Measurements from ENCODE around the gene EID1.

The EID1 gene

GRCh38 chr15:48915861-48916260 is 37.9 kb downstream of the EID1 start:
- ChIA-PET CTCF (no interaction called here), POLR2A (interaction anchor here (3.5 kb wide), 1 partner anchor 38 kb away, joined by 12 read pairs; the partner anchor contains the start of gene EID1)
- DNase-seq (ENCODE audit: extremely low spot score): no peak
- TF ChIP-seq L3MBTL2 (conservative IDR thresholded peaks at IDR 0.05) (no peak), SUZ12 (IDR thresholded peaks at IDR 0.05) (no peak), HDGF (IDR thresholded peaks at IDR 0.05; ENCODE audit: borderline replicate concordance) (no peak), LEF1 (IDR thresholded peaks at IDR 0.05; ENCODE audit: borderline replicate concordance) (no peak), FOXA1 (IDR thresholded peaks at IDR 0.05) (no peak), PKNOX1 (IDR thresholded peaks at IDR 0.05) (no peak), NFRKB (IDR thresholded peaks at IDR 0.05) (no peak)

- no peak for DNase-seq (ENCODE audit: extremely low spot score)
- ChIA-PET CTCF (interaction anchor here (0.8 kb wide), 1 partner anchor 9 kb away, joined by 3 read pairs; no protein-coding TSS in a partner anchor), POLR2A (interaction anchor here (3.5 kb wide), 1 partner anchor 39 kb away, joined by 12 read pairs; the partner anchor contains the start of gene EID1)
- TF ChIP-seq BHLHE40 (IDR thresholded peaks at IDR 0.05; ENCODE audit: borderline replicate concordance) (no peak), HDGF (IDR thresholded peaks at IDR 0.05; ENCODE audit: borderline replicate concordance) (no peak), FOXK2 (IDR thresholded peaks at IDR 0.05) (no peak), LEF1 (IDR thresholded peaks at IDR 0.05; ENCODE audit: borderline replicate concordance) (no peak), NFRKB (IDR thresholded peaks at IDR 0.05) (no peak), ARNT (IDR thresholded peaks at IDR 0.05) (no peak), ZNF384 (IDR thresholded peaks at IDR 0.05) (no peak), L3MBTL2 (conservative IDR thresholded peaks at IDR 0.05) (no peak), CTBP1 (IDR thresholded peaks at IDR 0.05; ENCODE audit: borderline replicate concordance) (no peak), PKNOX1 (IDR thresholded peaks at IDR 0.05) (no peak)
Measured at GRCh38 chr15:48916721-48917120, 38.8 kb downstream of the EID1 start.

GRCh38 chr15:48922046-48922445 is 44.1 kb downstream of the EID1 start:
- ChIA-PET POLR2A (no interaction called here), CTCF (no interaction called here)
- TF ChIP-seq PKNOX1 (IDR thresholded peaks at IDR 0.05): no peak
- TF ChIP-seq ARNT (IDR thresholded peaks at IDR 0.05): no peak
- no peak for TF ChIP-seq ZNF384 (IDR thresholded peaks at IDR 0.05)
- no peak for TF ChIP-seq CTBP1 (IDR thresholded peaks at IDR 0.05; ENCODE audit: borderline replicate concordance)
- no peak for DNase-seq (ENCODE audit: extremely low spot score)

- ChIA-PET CTCF (no interaction called here), POLR2A (interaction anchor here (1.2 kb wide), 1 partner anchor 47 kb away, joined by 4 read pairs; the partner anchor contains the start of gene EID1)
- TF ChIP-seq FOXK2 (IDR thresholded peaks at IDR 0.05): no peak
- no peak for TF ChIP-seq ZNF384 (IDR thresholded peaks at IDR 0.05)
- no peak for TF ChIP-seq CTBP1 (IDR thresholded peaks at IDR 0.05; ENCODE audit: borderline replicate concordance)
- no peak for TF ChIP-seq SUZ12 (IDR thresholded peaks at IDR 0.05)
- TF ChIP-seq FOXM1 (IDR thresholded peaks at IDR 0.05; ENCODE audit: borderline replicate concordance): no peak
- TF ChIP-seq FOXA1 (IDR thresholded peaks at IDR 0.05): no peak
- TF ChIP-seq PKNOX1 (IDR thresholded peaks at IDR 0.05): no peak
- no peak for TF ChIP-seq BHLHE40 (IDR thresholded peaks at IDR 0.05; ENCODE audit: borderline replicate concordance)
- TF ChIP-seq L3MBTL2 (conservative IDR thresholded peaks at IDR 0.05): no peak
- no peak for TF ChIP-seq HDGF (IDR thresholded peaks at IDR 0.05; ENCODE audit: borderline replicate concordance)
- TF ChIP-seq LEF1 (IDR thresholded peaks at IDR 0.05; ENCODE audit: borderline replicate concordance): no peak
- no peak for TF ChIP-seq SP1 (IDR thresholded peaks at IDR 0.05)
- TF ChIP-seq ARNT (IDR thresholded peaks at IDR 0.05): no peak
- TF ChIP-seq ELF4 (IDR thresholded peaks at IDR 0.05): no peak
- TF ChIP-seq TARDBP (IDR thresholded peaks at IDR 0.05): no peak
- TF ChIP-seq NFRKB (IDR thresholded peaks at IDR 0.05): no peak
- no peak for DNase-seq (ENCODE audit: extremely low spot score)
Measured at GRCh38 chr15:48924528-48925393, 46.8 kb downstream of the EID1 start.

GRCh38 chr15:48925714-48926223 is 47.8 kb downstream of the EID1 start:
- CTCF ChIA-PET: interaction anchor here (0.7 kb wide), 1 partner anchor 9 kb away, joined by 3 read pairs; no protein-coding TSS in a partner anchor
- POLR2A ChIA-PET: interaction anchor here (2.0 kb wide), 1 partner anchor 48 kb away, joined by 11 read pairs; the partner anchor contains the start of gene EID1
- DNase-seq (ENCODE audit: extremely low spot score): no peak
- TF ChIP-seq FOXM1 (IDR thresholded peaks at IDR 0.05; ENCODE audit: borderline replicate concordance) (no peak), SUZ12 (IDR thresholded peaks at IDR 0.05) (no peak), FOXA1 (IDR thresholded peaks at IDR 0.05) (no peak), HDGF (IDR thresholded peaks at IDR 0.05; ENCODE audit: borderline replicate concordance) (no peak), CTBP1 (IDR thresholded peaks at IDR 0.05; ENCODE audit: borderline replicate concordance) (no peak), SP1 (IDR thresholded peaks at IDR 0.05) (no peak), ZNF384 (IDR thresholded peaks at IDR 0.05) (no peak), NFRKB (IDR thresholded peaks at IDR 0.05) (no peak), PKNOX1 (IDR thresholded peaks at IDR 0.05) (no peak), BHLHE40 (IDR thresholded peaks at IDR 0.05; ENCODE audit: borderline replicate concordance) (no peak), FOXK2 (IDR thresholded peaks at IDR 0.05) (no peak), ARNT (IDR thresholded peaks at IDR 0.05) (no peak), ELF4 (IDR thresholded peaks at IDR 0.05) (no peak)
